OCI-LY7 (cell line): Measurements from ENCODE around the gene CAPN14.

Source experiments
- CTCF ChIP-seq: fragments of 200-600 bp; sonication (generic); conservative IDR thresholded peaks from 2 replicates; pipeline ENCODE4 v1.5.1; 2014; ENCODE audit warnings: mild to moderate bottlenecking, antibody characterized with exemption, low read length, moderate library complexity, mixed read lengths
- EZH2phosphoT487 ChIP-seq: fragments of 200-600 bp; sonication (generic); IDR thresholded peaks from 2 replicates; pipeline ENCODE4 v1.6.1; 2018; ENCODE audit warnings: low read depth, borderline replicate concordance, mild to moderate bottlenecking, mixed run types, antibody characterized with exemption, low read length, moderate library complexity, mixed read lengths

GRCh38 chr2:31260870-31261269 is 43.6 kb upstream of the CAPN14 start:
- TF ChIP-seq CTCF, result no peak
- no peak for TF ChIP-seq EZH2phosphoT487
